HT-29 (cell line): ENCODE data around the gene BRIX1. TPM values are rescaled to one million over a fixed set of nuclear protein-coding genes. Genes with fewer than 3 reads are reported as not detected.
A peak's percentile ranks its signal among the peaks of the same experiment; 100 is the strongest.
"Not testable (repeated sequence)": the region's sequence is repeated elsewhere in the genome, so short reads cannot be mapped to it uniquely, and the experiment has no call there.

ENCODE experiments used
- DNase-seq: peaks from one replicate; pipeline ENCODE4 v3.0.0-alpha.2; 2015; ENCODE audit warnings: low spot score
- total RNA-seq: library from RNA; depleted of rRNA; stranded (reverse); fragments of >200 nt; shearing (Covaris generic); gene quantifications from 2 replicates; pipeline ENCODE4 v1.2.3, GENCODE V29; 2014; rRNA removed

BRIX1 gene
- total RNA-seq, 1 experiment from 2014 or later: 49.5 TPM

- peak; percentile 23 for DNase-seq
These were observed 43.8 kb downstream of the BRIX1 start for GRCh38 chr5:34959323-34959722.

DNA sequence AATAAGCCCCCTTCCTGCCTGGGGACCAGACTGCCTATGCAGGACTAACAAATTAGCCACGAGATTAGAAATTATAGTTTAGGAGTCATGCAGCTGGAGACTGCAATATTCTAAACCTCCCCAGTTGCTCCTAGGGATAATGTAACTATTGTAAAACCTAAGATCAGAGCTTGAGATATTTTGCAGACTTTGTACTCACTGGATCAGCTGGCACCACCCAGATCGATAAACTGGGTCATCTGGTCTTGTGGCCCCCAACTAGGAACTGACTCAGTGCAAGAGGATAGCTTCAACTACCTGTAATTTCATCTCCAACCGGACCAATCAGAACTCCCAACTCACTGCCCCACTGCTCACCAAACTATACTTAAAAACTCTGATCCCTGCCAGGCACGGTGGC lies 52.0 kb downstream of the BRIX1 start:
- DNase-seq: no peak

GRCh38 chr5:34968258-34968657 lies 52.7 kb downstream of the BRIX1 start:
- DNase-seq: no peak

GRCh38 chr5:34970552-34970951 lies 55.0 kb downstream of the BRIX1 start:
- DNase-seq: no peak

DNA sequence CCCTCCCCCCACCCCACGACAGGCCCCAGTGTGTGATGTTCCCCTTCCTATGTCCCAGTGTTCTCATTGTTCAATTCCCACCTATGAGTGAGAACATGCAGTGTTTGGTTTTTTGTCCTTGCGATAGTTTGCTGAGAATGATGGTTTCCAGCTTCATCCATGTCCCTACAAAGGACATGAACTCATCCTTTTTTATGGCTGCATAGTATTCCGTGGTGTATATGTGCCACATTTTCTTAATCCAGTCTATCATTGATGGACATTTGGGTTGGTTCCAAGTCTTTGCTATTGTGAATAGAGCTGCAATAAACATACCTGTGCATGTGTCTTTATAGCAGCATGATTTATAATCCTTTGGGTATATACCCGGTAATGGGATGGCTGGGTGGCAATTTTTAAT lies 56.1 kb downstream of the BRIX1 start:
- DNase-seq: not testable (repeated sequence)

Other genes starting within 250 kb of the BRIX1 start
- gene TTC23L, start 76.5 kb upstream of the BRIX1 start, total RNA-seq: not detected in 2 replicates
- gene RAD1, start 207 bp upstream of the BRIX1 start, total RNA-seq: 48.2 and 55.9 TPM in 2 replicates
- gene DNAJC21, start 13.8 kb downstream of the BRIX1 start, total RNA-seq: 19.6 and 20.1 TPM in 2 replicates
- gene AGXT2, start 132.2 kb downstream of the BRIX1 start, total RNA-seq: not detected in 2 replicates